GM19452 (cell line): ENCODE data around the gene MAP3K21.

Source experiments
- ATAC-seq: cut with Tn5 transposase; IDR thresholded peaks from one replicate; pipeline ENCODE4 v1.9.1; 2021; ENCODE audit not compliant: unreplicated experiment

MAP3K21 gene

DNA sequence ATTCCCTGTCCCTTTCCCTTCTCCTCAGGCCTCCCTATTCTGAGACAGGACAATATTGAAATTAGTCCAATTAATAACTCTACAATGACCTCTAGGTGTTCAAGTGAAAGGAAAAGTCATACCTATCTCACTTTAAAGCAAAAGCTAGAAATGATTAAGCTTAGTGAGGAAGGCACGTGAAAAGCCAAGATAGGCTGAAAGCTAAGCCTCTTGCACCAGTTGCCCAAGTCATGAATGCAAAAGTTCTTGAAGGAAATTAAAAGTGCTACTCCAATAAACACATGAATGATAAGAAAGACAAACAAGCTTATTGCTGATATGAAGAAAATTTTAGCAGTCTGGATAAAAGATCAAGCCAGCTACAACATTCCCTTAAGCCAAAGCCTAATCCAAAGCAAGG is 3.8 kb upstream of the MAP3K21 start:
- ATAC-seq: no peak

DNA sequence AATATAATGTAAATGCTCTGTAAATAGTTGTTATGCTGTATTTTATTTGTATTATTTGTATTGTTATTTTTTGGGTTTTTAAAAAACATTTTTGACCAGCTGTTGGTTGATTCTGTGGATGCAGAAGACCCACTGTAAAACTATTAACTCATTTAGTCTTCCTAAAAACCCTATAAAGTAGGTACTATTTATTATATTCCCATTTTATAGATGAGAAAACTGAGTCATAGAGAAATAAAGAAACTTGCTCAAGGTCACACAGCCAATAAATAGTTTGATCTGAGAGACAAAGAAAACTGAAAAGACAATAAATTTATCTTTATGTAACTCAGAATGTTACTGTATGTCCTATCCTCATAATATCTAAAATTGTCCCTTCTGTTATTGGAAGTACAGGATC is 1.2 kb upstream of the MAP3K21 start:
- no peak for ATAC-seq

DNA sequence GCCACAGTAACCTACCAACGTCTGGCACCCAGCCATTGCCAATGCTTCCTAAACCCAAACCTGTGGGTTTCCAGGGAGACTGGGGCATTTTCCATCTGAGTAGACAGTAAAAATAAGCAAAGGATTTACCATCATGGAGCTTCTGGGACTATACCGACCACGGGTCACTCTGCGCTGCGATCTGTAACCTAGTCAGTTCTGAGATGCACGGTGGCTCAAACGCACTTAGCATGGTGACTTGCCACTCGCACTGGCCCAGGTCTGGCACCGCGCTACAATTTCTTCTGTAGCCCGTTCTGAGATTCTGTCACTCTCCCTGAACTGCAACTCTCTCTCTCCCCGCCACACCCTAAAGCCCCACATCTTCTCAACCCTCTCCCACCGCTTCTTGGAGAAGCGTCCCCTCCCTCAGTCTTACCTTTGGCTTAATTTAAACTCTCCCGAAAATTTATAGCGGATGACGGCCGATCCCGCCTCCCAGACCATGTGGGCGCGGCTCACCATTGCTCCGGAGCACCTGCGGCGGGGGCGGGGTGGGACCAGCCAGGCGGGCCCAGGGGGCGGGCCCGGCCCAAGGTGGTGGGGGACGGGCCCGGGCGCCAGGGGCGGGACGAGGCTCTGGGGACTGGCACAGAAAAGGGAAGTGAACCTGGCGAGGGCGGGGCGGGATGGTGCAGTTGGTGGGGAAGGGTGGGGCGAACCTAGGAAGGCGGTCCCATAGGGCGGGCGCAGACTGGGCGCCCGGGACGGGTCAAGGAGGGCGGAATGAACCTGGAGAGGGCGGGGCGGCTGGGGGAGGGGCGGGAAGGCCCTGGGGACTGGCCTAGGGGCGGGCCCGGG is 493 bp upstream of the MAP3K21 start:
- ATAC-seq: peak; percentile 86

DNA sequence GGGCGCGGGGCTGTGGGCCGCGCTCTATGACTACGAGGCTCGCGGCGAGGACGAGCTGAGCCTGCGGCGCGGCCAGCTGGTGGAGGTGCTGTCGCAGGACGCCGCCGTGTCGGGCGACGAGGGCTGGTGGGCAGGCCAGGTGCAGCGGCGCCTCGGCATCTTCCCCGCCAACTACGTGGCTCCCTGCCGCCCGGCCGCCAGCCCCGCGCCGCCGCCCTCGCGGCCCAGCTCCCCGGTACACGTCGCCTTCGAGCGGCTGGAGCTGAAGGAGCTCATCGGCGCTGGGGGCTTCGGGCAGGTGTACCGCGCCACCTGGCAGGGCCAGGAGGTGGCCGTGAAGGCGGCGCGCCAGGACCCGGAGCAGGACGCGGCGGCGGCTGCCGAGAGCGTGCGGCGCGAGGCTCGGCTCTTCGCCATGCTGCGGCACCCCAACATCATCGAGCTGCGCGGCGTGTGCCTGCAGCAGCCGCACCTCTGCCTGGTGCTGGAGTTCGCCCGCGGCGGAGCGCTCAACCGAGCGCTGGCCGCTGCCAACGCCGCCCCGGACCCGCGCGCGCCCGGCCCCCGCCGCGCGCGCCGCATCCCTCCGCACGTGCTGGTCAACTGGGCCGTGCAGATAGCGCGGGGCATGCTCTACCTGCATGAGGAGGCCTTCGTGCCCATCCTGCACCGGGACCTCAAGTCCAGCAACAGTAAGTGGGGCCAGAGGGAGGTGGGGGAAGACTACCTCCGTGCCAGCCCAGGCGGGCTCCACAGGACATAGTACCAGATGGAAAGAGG is 808 bp downstream of the MAP3K21 start:
- peak; percentile 11 for ATAC-seq

DNA sequence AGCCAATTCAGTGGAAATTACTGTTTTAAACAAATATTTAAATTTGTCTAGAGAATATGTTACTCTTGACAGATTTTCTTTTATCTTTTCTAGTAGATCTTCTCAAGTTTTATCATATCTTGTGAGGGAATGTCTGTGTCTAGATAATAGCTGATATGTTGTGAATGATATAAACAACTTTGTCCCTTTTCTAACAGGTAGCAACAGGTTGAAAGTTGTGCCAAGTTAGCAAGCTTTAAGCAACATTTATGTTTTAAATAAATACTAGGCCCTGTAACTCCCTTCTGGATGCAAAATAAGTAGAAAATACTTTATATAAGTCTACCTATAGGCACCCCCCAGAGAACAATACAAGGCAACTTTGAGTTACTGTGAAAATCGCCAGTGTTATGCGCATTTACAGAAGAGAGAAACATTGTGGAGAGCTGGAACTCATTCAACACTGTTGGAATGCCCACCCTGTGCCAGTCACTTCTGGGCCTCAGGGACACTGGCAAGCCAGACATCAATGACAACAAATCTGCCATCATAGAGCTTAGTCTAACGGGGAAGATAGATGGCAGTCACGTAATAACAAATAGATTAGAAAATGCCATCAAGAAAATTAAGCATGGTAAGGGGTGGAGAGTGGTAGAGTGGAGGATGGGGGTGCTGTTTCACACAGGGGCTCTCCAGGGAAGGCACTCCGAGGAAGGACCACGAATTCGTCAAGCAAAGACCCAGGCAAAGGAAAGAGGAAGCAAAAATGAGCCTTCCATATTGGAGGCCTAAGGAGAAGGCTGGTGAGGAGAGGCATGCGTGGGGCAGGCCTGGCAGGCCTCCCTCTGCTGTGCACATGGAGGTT is 4.4 kb downstream of the MAP3K21 start:
- ATAC-seq: no peak

DNA sequence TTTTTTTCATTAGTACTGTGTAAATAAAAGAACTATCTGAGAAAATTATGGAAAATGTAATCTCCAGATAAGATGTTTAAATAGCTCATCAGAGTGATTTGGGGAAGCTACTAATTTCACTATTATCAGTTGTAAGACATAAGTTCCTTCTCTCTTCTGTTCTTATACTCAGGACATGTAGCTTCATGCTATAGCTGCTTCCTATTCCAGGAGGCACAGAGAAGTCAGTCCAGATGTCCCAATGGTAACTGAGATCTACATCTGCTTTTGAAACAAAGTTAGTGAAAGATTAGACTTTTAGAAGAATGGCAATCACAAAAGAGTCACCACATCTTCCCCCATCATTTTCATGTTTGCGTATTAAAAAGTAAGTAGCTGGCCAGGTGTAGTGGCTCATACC is 5.6 kb downstream of the MAP3K21 start:
- ATAC-seq: no peak

DNA sequence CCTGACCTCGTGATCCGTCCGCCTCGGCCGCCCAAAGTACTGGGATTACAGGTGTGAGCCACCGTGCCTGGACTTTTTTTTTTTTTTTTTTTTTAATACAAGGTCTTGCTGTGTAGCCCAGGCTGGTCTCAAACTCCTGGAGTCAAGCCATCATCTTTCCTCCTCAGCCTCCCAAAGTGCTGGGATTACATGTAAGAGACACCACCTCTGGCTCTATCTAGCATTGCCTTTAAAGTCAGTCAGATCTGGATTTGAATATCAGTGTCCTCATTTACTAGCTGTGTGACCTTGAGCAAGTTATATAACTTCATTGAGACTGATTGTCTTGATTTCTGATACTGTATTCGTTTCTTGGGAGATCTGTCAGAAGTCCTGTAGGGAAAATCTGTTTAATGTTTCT is 6.6 kb downstream of the MAP3K21 start:
- no peak for ATAC-seq

DNA sequence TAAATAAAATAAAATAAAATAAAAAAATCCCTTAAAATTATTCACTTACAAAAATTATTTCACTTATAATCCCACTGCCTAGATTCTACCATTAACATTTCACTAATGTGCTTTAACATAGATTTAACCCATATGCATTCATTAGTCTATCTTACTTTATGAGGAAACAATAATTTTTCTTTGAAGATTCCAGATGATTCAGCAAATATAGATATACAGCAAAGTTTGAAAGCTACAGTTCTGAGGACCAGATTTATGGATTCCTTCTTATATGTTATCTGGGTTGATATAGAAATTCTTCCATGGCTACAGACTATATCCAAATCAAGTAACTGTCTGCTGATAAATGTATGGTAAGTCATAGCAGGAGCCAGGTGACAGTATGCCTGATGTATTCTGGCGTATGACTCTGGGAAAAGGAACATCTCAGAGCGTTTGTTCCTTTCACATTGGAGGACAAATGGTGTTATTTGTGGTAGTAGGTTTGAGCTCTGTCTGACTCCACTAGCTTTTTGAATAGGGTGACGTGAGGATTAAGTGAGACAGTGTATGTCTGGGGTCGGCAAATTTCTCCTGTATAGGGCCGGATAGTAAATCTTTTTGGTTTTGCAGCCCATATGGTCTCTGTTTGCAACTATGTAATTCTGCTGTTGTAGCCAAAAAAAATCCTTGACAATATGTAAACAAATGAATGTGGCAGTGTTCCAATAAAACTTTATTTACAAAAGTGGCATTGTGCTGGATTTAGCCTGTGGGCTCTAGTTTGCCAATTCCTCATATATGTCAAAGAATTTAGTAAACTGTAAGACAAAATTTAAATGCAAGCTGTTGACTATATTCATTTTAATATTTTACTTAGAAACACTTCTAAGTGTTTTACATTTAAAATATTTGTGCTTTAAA is 9.3 kb downstream of the MAP3K21 start:
- ATAC-seq: no peak

DNA sequence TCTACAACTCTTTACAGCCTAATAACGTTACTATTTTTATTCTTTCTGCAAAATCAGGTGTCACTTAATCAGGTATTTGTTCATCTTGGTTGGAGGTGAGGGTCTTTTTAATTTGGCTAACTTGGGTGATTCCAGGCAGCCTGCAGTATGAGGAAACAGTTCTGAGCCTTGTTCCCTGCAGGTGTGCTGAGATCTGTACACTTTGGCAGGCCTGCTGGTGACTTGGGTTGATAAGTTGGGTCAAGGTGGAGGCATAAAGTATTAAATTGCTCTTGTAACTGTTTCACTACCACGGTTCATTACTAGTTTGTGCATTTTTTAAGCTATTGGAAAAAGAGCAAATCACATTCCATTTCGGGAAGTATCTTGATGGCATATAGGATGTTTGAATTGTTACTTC is 10.0 kb downstream of the MAP3K21 start:
- ATAC-seq: no peak

DNA sequence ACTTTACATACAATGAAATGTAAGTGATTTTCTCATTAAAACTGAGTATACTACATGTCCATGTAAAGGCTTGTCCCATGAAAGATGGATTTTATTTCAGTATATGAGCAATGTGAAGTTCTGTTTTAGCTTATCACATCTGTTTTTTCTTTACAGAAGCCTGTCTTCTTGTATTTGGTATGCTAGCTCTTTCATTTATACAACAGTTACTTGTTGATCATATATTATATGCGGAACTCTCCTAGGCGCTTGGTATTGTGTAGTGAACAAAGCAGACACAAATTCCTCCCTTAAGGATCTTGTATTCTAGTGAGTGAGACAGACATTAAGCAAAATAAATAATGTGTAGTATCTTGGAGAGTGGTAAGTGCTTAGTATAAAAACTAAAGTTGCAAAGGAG is 10.6 kb downstream of the MAP3K21 start:
- ATAC-seq: no peak

DNA sequence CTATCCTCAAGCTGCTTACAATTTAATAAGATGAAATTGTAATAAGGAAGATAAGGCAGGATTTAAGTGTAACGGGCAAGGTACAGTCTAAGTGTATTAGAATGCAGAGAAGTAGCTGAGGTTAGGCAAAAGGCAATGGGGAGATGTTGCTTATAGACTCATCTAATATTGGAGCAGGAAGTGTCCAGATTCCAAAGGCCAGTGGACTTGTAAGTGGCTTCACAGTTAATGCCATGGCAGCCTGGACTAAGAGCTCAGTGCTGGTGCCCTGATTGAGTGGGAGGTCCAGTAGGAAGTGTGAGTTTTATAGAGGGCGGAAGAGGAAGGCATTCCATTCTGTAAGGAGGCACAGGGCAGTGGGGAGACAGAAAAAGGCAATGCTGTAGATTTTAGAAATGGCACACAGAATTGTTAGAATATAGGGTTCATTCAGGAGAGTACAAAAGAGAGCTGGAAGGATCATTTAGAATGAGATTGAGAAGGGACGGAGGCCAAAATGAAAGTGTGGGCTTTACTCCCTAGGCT is 12.6 kb downstream of the MAP3K21 start:
- ATAC-seq: no peak

DNA sequence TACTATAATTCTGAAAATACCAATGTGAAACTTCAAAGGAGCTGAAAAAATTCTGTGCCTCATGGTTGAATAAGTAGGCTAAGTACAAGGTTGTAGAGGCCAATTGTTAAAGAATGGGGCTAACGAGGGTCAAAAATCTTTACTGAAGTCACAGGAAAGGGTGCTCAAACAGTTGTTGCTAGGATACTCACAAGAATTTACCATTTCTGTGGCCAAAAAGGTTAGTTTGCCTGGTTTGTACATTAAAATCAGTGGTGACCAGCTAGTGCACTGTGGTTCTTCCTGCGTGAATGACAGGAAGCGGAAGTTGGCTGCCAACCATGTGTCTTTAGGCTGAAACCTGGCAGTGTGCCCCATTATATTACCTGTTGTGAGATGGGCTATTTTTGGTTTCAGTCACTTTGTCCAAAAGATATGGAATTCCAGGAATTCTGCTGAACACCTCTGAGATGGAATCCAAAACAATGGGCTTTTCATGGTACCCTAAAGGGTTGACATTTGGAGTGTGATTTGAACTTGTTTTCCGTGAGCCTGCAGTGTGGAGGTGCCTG is 13.5 kb downstream of the MAP3K21 start:
- ATAC-seq: no peak

DNA sequence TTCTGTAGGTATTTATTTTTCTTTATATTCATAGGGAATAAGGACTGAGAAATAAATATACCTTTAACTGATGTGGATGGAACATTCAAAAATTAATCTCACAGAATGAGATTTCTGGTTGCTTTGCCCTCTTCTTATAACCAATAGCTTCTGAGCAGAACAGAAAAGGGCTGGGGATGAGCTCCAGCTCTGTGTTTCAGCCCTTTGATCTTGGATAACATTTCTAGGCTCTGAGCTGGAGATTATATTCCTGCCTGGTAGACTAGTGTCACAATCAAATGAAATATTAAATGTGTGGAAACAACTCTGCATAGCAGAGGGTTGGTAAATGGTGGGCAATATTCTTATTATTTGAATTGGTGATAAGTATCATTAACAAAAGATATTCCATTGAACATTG is 14.6 kb downstream of the MAP3K21 start:
- no peak for ATAC-seq

DNA sequence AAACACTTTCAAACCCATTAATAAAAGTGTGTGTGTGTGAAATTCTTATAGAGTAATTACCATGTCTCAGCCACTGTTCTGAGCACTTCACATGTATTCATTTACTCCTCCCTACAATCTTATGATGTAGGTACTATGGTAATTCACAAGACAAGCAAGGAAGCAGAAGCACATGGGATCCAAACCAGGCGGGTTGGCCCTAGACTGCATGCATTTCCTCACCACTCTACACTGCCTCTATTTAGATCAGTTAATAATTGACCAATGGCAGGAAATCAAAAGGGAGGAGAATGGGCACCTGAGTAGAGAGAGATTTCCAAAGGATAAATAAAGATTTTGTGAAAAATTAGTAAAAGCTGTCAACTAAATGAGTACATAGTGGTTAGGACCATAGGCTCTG is 15.7 kb downstream of the MAP3K21 start:
- no peak for ATAC-seq

DNA sequence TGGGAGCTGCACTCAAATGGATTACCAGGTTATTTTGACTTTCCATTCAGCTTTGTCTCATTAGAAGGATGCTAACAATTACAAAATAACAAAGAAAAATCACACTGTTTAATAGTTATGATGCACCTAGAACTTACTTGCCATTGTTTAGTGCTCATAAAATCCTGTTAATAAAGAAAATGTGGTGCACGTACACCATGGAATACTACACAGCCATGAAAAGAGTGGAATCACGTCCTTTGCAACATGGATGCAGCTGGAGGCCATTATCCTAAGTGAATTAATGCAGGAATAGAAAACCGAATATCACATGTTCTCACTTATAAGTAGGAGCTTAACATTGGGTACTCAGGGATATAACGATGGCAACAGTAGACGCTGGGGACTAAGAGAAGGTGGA is 19.8 kb downstream of the MAP3K21 start:
- ATAC-seq: no peak

DNA sequence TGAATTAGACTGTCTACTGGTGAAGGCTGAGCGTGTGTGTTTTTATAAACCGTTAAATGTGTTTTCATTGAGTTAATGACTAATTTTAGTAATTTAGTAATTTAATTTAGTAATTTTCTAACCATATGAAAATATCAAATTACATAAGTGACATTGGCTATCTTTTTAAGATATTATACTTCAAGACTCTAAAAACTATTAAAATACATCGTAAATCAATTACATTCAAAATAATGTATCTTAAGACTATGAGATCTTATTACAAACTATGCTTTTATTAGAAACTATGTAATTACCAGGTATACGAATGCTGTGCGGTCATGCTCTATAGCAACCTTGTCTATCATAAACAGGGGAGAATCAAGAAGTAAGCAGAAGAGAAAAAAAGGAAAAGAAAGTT is 21.6 kb downstream of the MAP3K21 start:
- no peak for ATAC-seq

DNA sequence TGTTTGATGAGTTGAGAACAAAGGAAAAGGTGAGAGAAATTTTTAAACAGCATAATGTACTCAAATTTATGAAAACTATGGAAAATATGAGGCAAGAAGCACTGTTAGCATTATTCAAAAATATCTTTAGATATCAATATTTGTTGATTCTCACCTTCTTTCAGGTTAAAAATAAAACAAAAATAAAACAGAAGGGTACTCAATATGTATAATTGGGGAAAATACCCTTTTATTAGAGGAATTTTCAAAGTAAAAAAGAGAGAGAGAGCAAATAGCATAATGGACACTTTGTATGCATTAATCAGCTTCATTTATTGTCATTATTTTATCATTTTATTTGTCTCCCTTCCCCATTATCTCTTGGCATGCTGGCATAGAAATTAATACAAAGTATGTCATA is 27.5 kb downstream of the MAP3K21 start:
- no peak for ATAC-seq

DNA sequence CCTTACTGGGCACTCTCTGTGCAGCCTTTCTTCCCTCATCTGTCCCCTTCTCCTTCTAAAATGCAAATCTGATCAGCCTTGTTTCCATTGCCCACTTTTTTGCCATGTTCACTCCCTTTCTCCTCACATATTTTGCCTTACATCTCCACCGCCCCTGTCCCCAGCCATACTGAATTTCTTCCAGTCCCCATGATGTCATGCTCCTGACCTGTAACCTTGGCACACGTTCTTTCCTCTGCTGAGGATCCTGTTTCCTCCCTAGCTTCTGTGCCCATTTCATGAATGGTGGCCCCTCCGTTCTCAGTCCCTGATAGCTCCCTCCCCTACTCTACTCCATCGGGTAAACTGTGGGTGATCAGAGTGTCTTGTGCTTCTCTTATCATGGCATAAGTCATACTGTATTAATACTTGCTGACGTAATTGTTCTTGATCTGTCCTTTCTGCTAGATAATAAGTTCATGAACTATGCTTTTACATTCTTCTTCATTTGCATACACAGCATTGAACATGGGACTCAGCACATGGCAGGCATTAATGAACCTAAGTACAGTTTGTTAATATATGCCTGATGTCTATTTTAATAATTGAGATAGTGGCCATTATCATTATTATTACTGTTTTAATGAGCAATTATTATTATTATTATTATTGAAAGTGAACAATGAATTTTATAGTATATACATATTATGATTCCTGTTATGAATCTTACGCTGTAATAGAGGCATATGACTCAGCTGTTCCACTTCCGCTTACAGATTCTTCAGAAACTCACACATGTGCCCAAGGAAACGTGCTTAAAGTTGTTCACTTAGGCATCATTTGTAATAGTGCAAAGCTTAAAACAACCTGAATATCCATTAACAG is 28.5 kb downstream of the MAP3K21 start:
- ATAC-seq: no peak

DNA sequence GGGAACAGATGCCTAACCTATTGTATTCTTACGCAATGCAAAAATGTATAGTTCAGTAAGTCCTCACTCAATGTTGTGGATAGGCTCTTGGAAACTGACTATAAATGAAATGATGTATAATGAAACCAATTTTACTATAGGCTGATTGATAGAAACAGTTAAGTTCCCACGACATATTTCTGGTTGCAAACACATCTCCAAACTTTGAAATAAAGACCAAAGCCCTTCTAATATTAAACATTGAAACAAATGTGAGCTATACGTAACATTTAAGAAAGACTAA is 29.1 kb downstream of the MAP3K21 start:
- no peak for ATAC-seq
